ENCODE measurements around the gene KLHL17. TPM values are rescaled to one million over a fixed set of nuclear protein-coding genes. Genes with fewer than 3 reads are reported as not detected.
A peak's percentile ranks its signal among the peaks of the same experiment; 100 is the strongest.
"Not testable (repeated sequence)": the region's sequence is repeated elsewhere in the genome, so short reads cannot be mapped to it uniquely, and the experiment has no call there.

The KLHL17 gene
- total RNA-seq, 1 donor from 2014 or later: 4.5 TPM

- DNase-seq (ENCODE audit: low read depth): no peak
- no peaks in the 10 kb centered on the region for H3K36me3 ChIP-seq (ENCODE audit: control insufficient read depth, insufficient read depth, low read length)
- no peaks in the 10 kb centered on the region for H3K27me3 ChIP-seq (ENCODE audit: control insufficient read depth, insufficient read depth, low read length)
- TF ChIP-seq CTCF (IDR thresholded peaks at IDR 0.05; ENCODE audit: insufficient read depth, low read length, severe bottlenecking): no peak
- no peak for FAIRE-seq
- no peak overlapping the region for H3K4me3 ChIP-seq (ENCODE audit: low read depth, low read length)
These were observed 51.1 kb downstream of the KLHL17 start for GRCh38 chr1:1011396-1011949.

- not testable (repeated sequence) for DNase-seq (ENCODE audit: low read depth); FAIRE-seq; H3K27me3 ChIP-seq (ENCODE audit: control insufficient read depth, insufficient read depth, low read length); H3K36me3 ChIP-seq (ENCODE audit: control insufficient read depth, insufficient read depth, low read length)
- peak overlapping the region; percentile 70 for H3K4me3 ChIP-seq (ENCODE audit: low read depth, low read length)
These were observed 52.3 kb downstream of the KLHL17 start for GRCh38 chr1:1012736-1013104.

- no peaks in the 10 kb centered on the region for H3K36me3 ChIP-seq (ENCODE audit: control insufficient read depth, insufficient read depth, low read length)
- FAIRE-seq (no peak), DNase-seq (ENCODE audit: low read depth) (peak; percentile 66)
- no peaks in the 10 kb centered on the region for H3K27me3 ChIP-seq (ENCODE audit: control insufficient read depth, insufficient read depth, low read length)
- H3K4me3 ChIP-seq (ENCODE audit: low read depth, low read length): peak within 1 kb of the TSS; percentile 70
- TF ChIP-seq CTCF (IDR thresholded peaks at IDR 0.05; ENCODE audit: insufficient read depth, low read length, severe bottlenecking): no peak
These were observed 52.9 kb downstream of the KLHL17 start, which contains the start of gene ISG15 for GRCh38 chr1:1013105-1013921. Gene ISG15, plus strand, starts transcription at chr1:1013497. Its CDS starts 77 bp downstream, at chr1:1013574.

GRCh38 chr1:1013922-1014648 is 53.7 kb downstream of the KLHL17 start:
- H3K27me3 ChIP-seq (ENCODE audit: control insufficient read depth, insufficient read depth, low read length): no peaks in the 10 kb centered on the region
- H3K4me3 ChIP-seq (ENCODE audit: low read depth, low read length): peak overlapping the region; percentile 70
- no peak for TF ChIP-seq CTCF (IDR thresholded peaks at IDR 0.05; ENCODE audit: insufficient read depth, low read length, severe bottlenecking)
- DNase-seq (ENCODE audit: low read depth): no peak
- FAIRE-seq: no peak
- H3K36me3 ChIP-seq (ENCODE audit: control insufficient read depth, insufficient read depth, low read length): no peaks in the 10 kb centered on the region

GRCh38 chr1:1014799-1015681 is 54.7 kb downstream of the KLHL17 start:
- FAIRE-seq (no peak), DNase-seq (ENCODE audit: low read depth) (no peak)
- H3K27me3 ChIP-seq (ENCODE audit: control insufficient read depth, insufficient read depth, low read length): no peaks in the 10 kb centered on the region
- peak; percentile 49 for TF ChIP-seq CTCF (IDR thresholded peaks at IDR 0.05; ENCODE audit: insufficient read depth, low read length, severe bottlenecking)
- no peak overlapping the region for H3K4me3 ChIP-seq (ENCODE audit: low read depth, low read length)
- H3K36me3 ChIP-seq (ENCODE audit: control insufficient read depth, insufficient read depth, low read length): no peaks in the 10 kb centered on the region

Other genes with a start within 250 kb of the KLHL17 start
- 0.51 and 0.53 TPM in 2 replicates for gene SAMD11, start 36.7 kb upstream of the KLHL17 start, total RNA-seq
- 116 and 128 TPM in 2 replicates for gene NOC2L, start 1.3 kb upstream of the KLHL17 start, total RNA-seq
- gene PLEKHN1, start 5.9 kb downstream of the KLHL17 start, total RNA-seq: 1.6 and 5.4 TPM in 2 replicates
- under 0.01 TPM in 1 of 2 replicates, not detected in the other for gene PERM1, start 21.5 kb downstream of the KLHL17 start, total RNA-seq
- gene HES4, start 39.5 kb downstream of the KLHL17 start, total RNA-seq: 42.6 and 83.5 TPM in 2 replicates
- 18.2 and 25.7 TPM in 2 replicates for gene ISG15, start 52.9 kb downstream of the KLHL17 start, total RNA-seq
- 117 and 132 TPM in 2 replicates for gene AGRN, start 59.5 kb downstream of the KLHL17 start, total RNA-seq
- gene RNF223, start 113.7 kb downstream of the KLHL17 start, total RNA-seq: 9.0 and 14.6 TPM in 2 replicates
- gene C1orf159, start 155.5 kb downstream of the KLHL17 start, total RNA-seq: 5.9 and 8.2 TPM in 2 replicates
- not detected in 2 replicates for gene TTLL10, start 213.3 kb downstream of the KLHL17 start, total RNA-seq
- gene TNFRSF18, start 246.0 kb downstream of the KLHL17 start, total RNA-seq: 1.7 TPM in 1 of 2 replicates, not detected in the other